Endothelial cell of umbilical vein (primary cell): ENCODE measurements around the gene PLPP1. TPM values are rescaled to one million over a fixed set of nuclear protein-coding genes. Genes with fewer than 3 reads are reported as not detected.

ENCODE experiments used
- BruUV-seq: library from RNA; stranded (reverse); fragments of 400-500 nt; replicated peaks from 2 replicates; lab custom pipeline; 2021; lab: Mats Ljungman, UMichigan
- CTCF ChIA-PET: fragments of 300-600, 350-600 bp; sonication (Branson Sonifier 250); formaldehyde crosslinking; loops from one replicate; lab custom pipeline; 2021; ENCODE audit warnings: antibody characterized with exemption, inconsistent platforms; lab: Charles Lee
- POLR2A ChIA-PET: fragments of 300-600, 350-600 bp; sonication (Branson Sonifier 250); formaldehyde crosslinking; loops from one replicate; lab custom pipeline; 2021; ENCODE audit warnings: antibody characterized with exemption, inconsistent platforms; lab: Charles Lee
- DNase-seq: peaks from one replicate; pipeline ENCODE4 v3.0.0-alpha.2; 2011; ENCODE audit warnings: low read depth, low spot score
- FAIRE-seq: peaks from 2 replicates; lab custom pipeline; 2011; peaks lifted over from hg19 to GRCh38; lab: Jason Lieb, UNC
- H2AFZ ChIP-seq: 2 replicates; pipeline ENCODE4 v1.6.0; 2012; ENCODE audit warnings: low read depth, low read length, control low read depth, inconsistent platforms
- H3K27ac ChIP-seq: 2 replicates; pipeline ENCODE4 v1.5.1; 2011; ENCODE audit warnings: low read depth, mild to moderate bottlenecking, control low read depth, low read length, moderate library complexity; ENCODE audit not compliant: insufficient read depth
- H3K27me3 ChIP-seq, 2 experiments: 2 replicates each; pipeline versions ENCODE4 v1.6.0 to v1.6.1; 2011; ENCODE audit warnings: low read length in 2 of 2, mixed read lengths in 1 of 2; ENCODE audit not compliant: control insufficient read depth in 2 of 2, insufficient read depth in 2 of 2
- H3K36me3 ChIP-seq, 2 experiments: 2 replicates in 1 of 2; 3 replicates in 1 of 2; pipeline ENCODE4 v1.5.1; 2011; ENCODE audit warnings: low read length in 2 of 2, mild to moderate bottlenecking in 1 of 2, moderate library complexity in 1 of 2; ENCODE audit not compliant: control insufficient read depth in 2 of 2, insufficient read depth in 2 of 2; ENCODE audit errors: extremely low read depth in 1 of 2
- H3K4me1 ChIP-seq: 3 replicates; pipeline ENCODE4 v1.5.1; 2011; ENCODE audit warnings: mild to moderate bottlenecking, low read length; ENCODE audit not compliant: control insufficient read depth, insufficient read depth; ENCODE audit errors: extremely low read depth
- H3K4me2 ChIP-seq: 2 replicates; pipeline ENCODE4 v1.6.1; 2011; ENCODE audit warnings: low read length, control low read depth, mixed read lengths; ENCODE audit not compliant: insufficient read depth
- H3K4me3 ChIP-seq, 3 experiments: fragments of 200-600 bp in 1 of 3; sonication (generic), shearing (Covaris generic) in 1 of 3; replicated peaks in 1 of 3; 2 replicates each; pipeline ENCODE4 v1.5.1; 2011 to 2016; ENCODE audit warnings: control low read depth in 3 of 3, low read length in 3 of 3, mild to moderate bottlenecking in 2 of 3, inconsistent platforms in 1 of 3, low read depth in 1 of 3, moderate library complexity in 1 of 3; ENCODE audit not compliant: insufficient read depth in 1 of 3
- H3K79me2 ChIP-seq: 2 replicates; pipeline ENCODE4 v1.6.0; 2012; ENCODE audit warnings: low read length, inconsistent platforms; ENCODE audit not compliant: control insufficient read depth, insufficient read depth
- H3K9ac ChIP-seq: replicated peaks from 2 replicates; pipeline ENCODE3; 2011; ENCODE audit warnings: low read length, control low read depth; ENCODE audit not compliant: insufficient read depth; ENCODE audit errors: extremely low read depth
- H3K9me1 ChIP-seq: replicated peaks from 3 replicates; pipeline ENCODE4 v1.6.0; 2011; ENCODE audit warnings: mild to moderate bottlenecking, low read length; ENCODE audit not compliant: control insufficient read depth, insufficient read depth; ENCODE audit errors: extremely low read depth
- H3K9me3 ChIP-seq: replicated peaks from 2 replicates; pipeline ENCODE4 v1.5.1; 2012; ENCODE audit warnings: low read length, inconsistent platforms; ENCODE audit not compliant: control insufficient read depth, insufficient read depth
- H4K20me1 ChIP-seq: replicated peaks from 2 replicates; pipeline ENCODE3; 2011; ENCODE audit warnings: mild to moderate bottlenecking, low read length; ENCODE audit not compliant: control insufficient read depth, insufficient read depth; ENCODE audit errors: extremely low read depth
- CTCF ChIP-seq, 2 donors: IDR thresholded peaks; 1 replicate in 1 of 2; 2 replicates in 1 of 2; pipeline ENCODE4 v1.5.1; 2011; ENCODE audit warnings: low read length in 2 of 2, mild to moderate bottlenecking in 2 of 2, moderate library complexity in 2 of 2, control low read depth in 1 of 2, inconsistent platforms in 1 of 2, low read depth in 1 of 2; ENCODE audit not compliant: insufficient read depth in 1 of 2; ENCODE audit errors: extremely low read depth in 1 of 2
- EZH2 ChIP-seq: IDR thresholded peaks from 2 replicates; pipeline ENCODE4 v1.6.1; 2012; ENCODE audit warnings: borderline replicate concordance, low read depth, mild to moderate bottlenecking, moderate library complexity, low read length, inconsistent platforms; ENCODE audit not compliant: severe bottlenecking
- FOS ChIP-seq: IDR thresholded peaks from 2 replicates; pipeline ENCODE4 v1.6.1; 2011; ENCODE audit warnings: mild to moderate bottlenecking, low read length, moderate library complexity, borderline replicate concordance; ENCODE audit not compliant: insufficient read depth
- GATA2 ChIP-seq: IDR thresholded peaks from 2 replicates; pipeline ENCODE4 v1.7.0; 2011; ENCODE audit warnings: low read depth, mild to moderate bottlenecking, moderate library complexity, mixed read lengths, low read length; ENCODE audit not compliant: insufficient read length, insufficient read depth
- JUN ChIP-seq: IDR thresholded peaks from 2 replicates; pipeline ENCODE4 v1.6.1; 2011; ENCODE audit warnings: borderline replicate concordance, low read depth; ENCODE audit not compliant: insufficient read length, insufficient read depth
- MAX ChIP-seq: IDR thresholded peaks from 2 replicates; pipeline ENCODE4 v1.6.1; 2011; ENCODE audit not compliant: insufficient read depth, insufficient read length
- MYC ChIP-seq: IDR thresholded peaks from one replicate; pipeline ENCODE4 v1.6.1; 2011; ENCODE audit warnings: mild to moderate bottlenecking, low read depth, low read length
- POLR2A ChIP-seq: IDR thresholded peaks from 2 replicates; pipeline ENCODE4 v1.6.1; 2012; ENCODE audit warnings: low read depth, mild to moderate bottlenecking, control low read depth, low read length
- POLR2AphosphoS5 ChIP-seq: IDR thresholded peaks from 2 replicates; pipeline ENCODE4 v1.6.1; 2012; ENCODE audit warnings: low read depth, mild to moderate bottlenecking, control low read depth, low read length, moderate library complexity; ENCODE audit not compliant: insufficient read depth
- dilution Hi-C: fragments of 300-500 bp; cut with MboI; formaldehyde crosslinking; loops from one replicate; pipeline ENCODE4 v1.15.0; 2019; ENCODE audit warnings: low sequenced_read_pairs; ENCODE audit not compliant: extremely low pct_ligation_motif_present
- intact Hi-C: fragments of 100-400 bp; cut with micrococcal nuclease; formaldehyde crosslinking; loops from one replicate; pipeline ENCODE4 v1.10.0; 2022
- polyA plus RNA-seq, 4 experiments: library from polyadenylated mRNA; depleted of rRNA in 3 of 4; stranded (reverse) in 3 of 4; unstranded in 1 of 4; fragments of >200 nt; gene quantifications; 2 replicates each; pipeline versions ENCODE4 v1.2.1 to v1.2.3, GENCODE V29; 2011 to 2012; ENCODE audit warnings: missing spikeins in 1 of 4
- total RNA-seq: library from RNA; stranded (reverse); gene quantifications from 2 replicates; pipeline ENCODE4 v1.2.3, GENCODE V29; 2021

Gene PLPP1
- total and polyA plus RNA-seq, 2 donors (not counting 3 experiments of a cell fraction or from before 2014, with no cell fraction given), result 14.3 to 25.9 TPM

GRCh38 chr5:55445791-55446190, 89.0 kb downstream of the PLPP1 start:
- TF ChIP-seq EZH2 (no peak), JUN (no peak), MAX (no peak), POLR2A (no peak), POLR2AphosphoS5 (no peak), MYC (no peak), CTCF (IDR thresholded peaks at IDR 0.05; ENCODE audit: extremely low read depth in 1 of 2, insufficient read depth in 1 of 2, low read depth in 1 of 2, low read length in 2 of 2) (no peak), GATA2 (no peak), FOS (no peak)
- ChIA-PET POLR2A (no interaction called here), CTCF (interaction anchor here (0.7 kb wide), 1 partner anchor 66 kb away, joined by 5 read pairs; no protein-coding TSS in a partner anchor)
- dilution Hi-C loops (no loop called here), intact Hi-C loops (no loop called here)
- Histone ChIP-seq H3K79me2 (no peaks in the 10 kb centered on the region), H3K4me2 (no peak overlapping the region), H4K20me1 (no peaks in the 10 kb centered on the region), H3K9me1 (no peaks in the 10 kb centered on the region), H2AFZ (no peak overlapping the region), H3K27ac (no peak overlapping the region), H3K4me1 (no peaks in the 10 kb centered on the region), H3K9me3 (no peaks in the 10 kb centered on the region), H3K9ac (no peak overlapping the region), H3K4me3 (no peak overlapping the region), H3K27me3 (no peaks in the 10 kb centered on the region), H3K36me3 (peaks cover 0 to 3% of the 10 kb centered on the region in 2 experiments)
- no peak for DNase-seq
- no peak for FAIRE-seq
- no TSS peak for BruUV-seq
